ENCODE measurements around the gene DDX42.

DNA sequence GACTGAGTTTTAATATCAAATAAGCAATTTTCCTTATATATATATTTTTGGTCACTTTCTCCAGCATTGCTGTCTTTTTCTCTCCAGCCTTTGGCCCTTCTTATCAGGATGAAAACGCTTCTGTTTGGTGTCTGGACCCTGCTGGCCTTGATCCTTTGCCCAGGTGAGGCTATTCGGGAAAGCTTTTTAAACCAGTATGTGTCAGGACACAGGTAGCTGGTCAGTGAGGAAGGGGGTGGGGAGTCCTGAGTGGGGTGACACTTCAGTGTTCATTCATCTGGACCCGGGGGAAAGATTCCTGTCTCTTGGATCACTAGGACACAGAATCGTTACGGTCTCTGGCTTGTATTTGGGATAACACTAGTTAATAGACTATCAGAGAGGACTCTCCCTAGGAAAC, 80.7 kb downstream of the DDX42 start:
- TF ChIP-seq, protein P1, sequence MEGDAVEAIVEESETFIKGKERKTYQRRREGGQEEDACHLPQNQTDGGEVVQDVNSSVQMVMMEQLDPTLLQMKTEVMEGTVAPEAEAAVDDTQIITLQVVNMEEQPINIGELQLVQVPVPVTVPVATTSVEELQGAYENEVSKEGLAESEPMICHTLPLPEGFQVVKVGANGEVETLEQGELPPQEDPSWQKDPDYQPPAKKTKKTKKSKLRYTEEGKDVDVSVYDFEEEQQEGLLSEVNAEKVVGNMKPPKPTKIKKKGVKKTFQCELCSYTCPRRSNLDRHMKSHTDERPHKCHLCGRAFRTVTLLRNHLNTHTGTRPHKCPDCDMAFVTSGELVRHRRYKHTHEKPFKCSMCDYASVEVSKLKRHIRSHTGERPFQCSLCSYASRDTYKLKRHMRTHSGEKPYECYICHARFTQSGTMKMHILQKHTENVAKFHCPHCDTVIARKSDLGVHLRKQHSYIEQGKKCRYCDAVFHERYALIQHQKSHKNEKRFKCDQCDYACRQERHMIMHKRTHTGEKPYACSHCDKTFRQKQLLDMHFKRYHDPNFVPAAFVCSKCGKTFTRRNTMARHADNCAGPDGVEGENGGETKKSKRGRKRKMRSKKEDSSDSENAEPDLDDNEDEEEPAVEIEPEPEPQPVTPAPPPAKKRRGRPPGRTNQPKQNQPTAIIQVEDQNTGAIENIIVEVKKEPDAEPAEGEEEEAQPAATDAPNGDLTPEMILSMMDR (IDR thresholded peaks at IDR 0.05; ENCODE audit: insufficient read depth, low read depth, low read length), result no peak
- TF ChIP-seq EZH2 (IDR thresholded peaks at IDR 0.05; ENCODE audit: insufficient read depth, low read length), result no peak
